GM21619 (cell line): ENCODE results near the gene FAM117A.

Experiments used
- ATAC-seq: cut with Tn5 transposase; IDR thresholded peaks from one replicate; pipeline ENCODE4 v1.9.1; 2021; ENCODE audit not compliant: unreplicated experiment

Gene FAM117A

DNA sequence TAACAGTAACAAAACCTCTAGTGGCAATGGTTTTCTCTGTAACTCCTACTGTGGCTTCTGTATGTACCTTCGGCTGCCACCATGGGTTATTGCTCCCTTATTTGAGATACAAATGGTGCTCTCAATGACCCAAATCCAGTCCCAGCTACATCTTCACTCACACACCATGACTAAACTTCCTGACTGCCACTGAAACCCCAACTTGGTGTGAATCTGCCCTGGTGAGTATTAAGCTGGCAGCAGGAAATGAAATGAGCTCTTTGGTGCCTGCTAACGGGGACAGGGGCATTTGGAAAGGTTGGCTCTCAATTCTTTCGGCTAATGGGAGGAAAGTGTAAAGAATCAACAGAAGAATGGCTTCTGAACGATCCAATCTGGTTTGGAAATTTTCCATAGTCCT, 48.7 kb downstream of the FAM117A start:
- ATAC-seq: no peak

DNA sequence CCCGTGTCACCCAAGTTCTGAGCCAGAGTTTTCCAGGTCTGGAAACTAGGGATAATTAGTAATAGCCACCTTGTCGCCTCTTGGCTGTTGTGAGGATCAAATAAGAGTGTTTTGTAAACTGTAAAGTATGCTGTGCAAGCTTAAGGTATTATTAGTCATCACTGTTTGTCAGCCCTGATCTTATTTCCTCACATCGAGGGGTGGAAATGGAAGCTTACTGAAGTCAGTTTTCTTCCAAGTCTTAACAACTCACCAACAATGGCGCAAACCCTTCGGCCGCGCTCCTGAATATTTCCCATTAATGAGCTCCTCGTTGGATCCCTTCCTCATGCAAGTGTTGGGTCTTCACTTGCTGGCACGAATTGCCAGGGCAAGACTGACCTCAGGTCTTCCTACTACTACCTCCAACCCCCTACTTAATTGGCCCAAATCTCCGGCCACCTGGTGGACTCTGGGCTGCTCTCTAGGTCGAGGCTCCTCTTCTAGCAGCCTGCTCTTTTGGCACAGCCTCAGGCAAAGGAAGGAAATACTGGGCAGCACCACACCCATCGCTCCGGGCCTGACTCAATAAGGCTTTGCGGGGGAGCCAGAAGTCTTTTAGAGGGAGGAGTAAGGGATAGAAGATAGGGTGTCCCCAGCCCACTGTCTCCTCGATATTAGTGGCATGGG, 55.3 kb downstream of the FAM117A start:
- no peak for ATAC-seq

GRCh38 chr17:49707608-49708514, 56.1 kb downstream of the FAM117A start, which contains the start of gene SLC35B1:
Gene SLC35B1 (minus strand): TSS chr17:49707964. CDS start chr17:49707833, 131 bp downstream.
- ATAC-seq: peak; percentile 90

DNA sequence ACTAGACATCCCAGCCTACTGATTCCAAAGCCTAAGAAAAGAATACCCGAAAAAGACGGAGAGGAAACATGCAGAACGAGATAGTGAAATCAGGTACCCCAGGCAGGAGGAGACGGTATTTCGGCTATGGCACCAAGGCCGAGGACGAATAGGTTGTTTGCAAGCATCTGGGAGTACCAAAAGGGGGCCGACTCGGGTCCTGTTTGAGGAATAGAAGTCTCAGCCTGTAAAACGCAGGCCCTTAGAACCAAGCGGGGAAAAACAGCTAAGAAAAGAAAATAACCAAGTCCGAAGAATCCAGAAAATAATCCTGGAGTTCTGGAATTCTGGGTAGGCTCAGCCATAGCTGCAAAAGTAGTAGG, 56.7 kb downstream of the FAM117A start:
- no peak for ATAC-seq

DNA sequence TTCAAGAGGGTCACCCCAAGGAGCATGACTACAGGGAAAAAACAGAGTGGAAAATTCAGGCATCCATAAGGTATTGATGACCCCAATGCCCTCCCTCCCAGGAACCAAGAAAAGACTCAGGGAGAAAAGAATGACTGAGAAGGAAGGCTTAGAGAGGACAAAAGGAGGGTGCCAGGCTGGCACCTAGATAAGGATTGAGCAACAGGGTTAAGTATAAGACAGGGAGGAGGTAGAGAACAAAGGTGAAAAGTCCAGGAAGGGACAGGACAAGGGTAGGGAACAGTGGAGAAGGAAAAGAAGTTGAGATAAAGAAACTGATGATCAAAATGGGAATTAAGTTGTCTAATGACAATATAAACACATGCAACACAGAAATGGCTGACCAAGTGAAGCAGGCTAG, 58.7 kb downstream of the FAM117A start:
- ATAC-seq: no peak

- no peak for ATAC-seq
Observed at GRCh38 chr17:49703557-49704277, 60.2 kb downstream of the FAM117A start.

DNA sequence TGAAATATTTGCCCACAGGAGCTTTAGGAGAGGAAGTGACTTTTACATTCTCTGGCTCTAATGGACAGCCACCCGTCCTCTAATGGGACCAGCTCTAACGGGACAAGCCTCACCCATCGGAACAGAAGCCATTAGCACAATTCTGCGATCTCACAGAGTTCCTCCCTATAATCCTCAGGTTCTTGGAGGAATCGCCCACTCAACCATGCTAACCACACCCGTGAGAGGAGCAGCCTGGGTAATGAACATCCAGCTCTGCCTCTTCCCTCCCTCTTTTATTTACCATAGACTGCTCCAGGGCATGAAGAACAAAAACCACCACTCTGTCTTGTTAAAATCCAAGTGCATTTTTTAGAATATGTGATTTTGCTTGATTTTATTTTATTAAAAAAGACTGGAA, 63.0 kb downstream of the FAM117A start:
- no peak for ATAC-seq

DNA sequence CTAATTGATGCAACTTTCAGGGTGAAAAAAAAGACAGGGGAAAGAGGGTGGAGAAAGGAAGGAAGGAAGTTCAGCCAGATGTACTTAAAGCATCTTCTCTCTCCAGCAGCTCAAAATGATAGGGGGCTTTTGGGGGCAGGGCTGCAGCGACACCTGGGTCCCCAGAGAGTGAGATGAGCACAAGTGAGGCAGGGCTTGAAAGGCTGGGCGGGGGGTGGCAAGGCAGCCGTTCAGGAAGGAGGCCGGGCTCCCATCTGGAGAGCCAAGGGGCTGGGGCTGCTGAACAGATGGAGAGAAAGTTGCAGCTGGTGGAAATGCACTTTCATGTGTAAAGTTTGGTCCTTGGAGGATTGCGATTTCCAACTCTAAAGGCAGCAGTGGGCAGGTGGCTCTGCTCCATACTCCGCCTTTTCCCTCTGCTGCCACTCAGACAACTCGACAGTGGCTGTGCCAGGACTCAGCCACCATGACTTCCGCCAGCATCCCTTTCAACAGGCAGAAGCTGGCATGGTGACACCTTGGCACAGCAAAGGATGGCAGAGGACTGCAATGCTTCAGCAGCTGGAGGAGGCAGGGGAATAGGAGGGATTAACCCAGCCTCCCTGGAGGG, 63.9 kb downstream of the FAM117A start:
- no peak for ATAC-seq

DNA sequence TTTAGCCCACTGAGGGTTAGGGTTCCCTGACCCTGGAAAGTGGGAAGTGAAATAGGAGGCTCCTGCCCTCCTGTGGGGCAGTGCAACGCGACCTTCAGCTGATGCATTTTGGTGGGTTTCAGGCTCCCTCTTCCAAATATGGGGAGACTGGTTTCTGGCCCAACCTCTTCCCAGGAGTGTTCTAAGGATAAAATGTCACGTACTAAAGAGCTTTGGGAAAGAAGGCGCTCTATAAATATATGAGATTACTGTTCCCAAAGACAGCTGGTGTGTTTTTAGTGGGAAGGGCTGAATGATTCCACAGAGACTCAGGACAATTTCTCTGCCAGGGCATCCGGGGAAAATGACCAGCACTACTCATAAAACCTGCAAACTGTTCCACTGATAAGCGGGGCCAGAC, 65.9 kb downstream of the FAM117A start:
- ATAC-seq: no peak

DNA sequence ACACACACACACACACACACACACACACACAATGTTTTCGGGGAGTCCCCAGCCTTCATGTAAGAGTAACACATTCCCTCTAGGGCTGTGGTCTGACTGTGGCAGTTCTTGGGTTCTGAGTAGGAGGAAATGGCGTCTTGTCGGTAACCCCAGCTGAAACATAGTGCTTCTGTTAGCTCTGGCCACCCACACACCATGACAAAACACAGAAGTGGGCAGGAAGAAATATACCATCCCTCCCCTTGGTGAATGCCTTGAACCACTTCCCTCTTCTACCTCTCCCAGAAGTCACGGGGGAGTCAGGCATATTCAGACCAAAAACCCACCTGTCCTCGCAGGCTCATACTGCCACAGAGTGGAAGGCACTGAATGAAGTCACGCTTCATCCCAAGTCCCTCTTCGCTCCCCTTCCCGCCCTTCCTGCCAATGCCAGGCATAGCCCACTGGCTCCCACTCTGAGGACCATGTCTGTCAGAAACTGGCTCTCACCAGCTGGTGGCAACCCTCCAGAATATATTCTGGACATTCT, 67.6 kb downstream of the FAM117A start:
- no peak for ATAC-seq

DNA sequence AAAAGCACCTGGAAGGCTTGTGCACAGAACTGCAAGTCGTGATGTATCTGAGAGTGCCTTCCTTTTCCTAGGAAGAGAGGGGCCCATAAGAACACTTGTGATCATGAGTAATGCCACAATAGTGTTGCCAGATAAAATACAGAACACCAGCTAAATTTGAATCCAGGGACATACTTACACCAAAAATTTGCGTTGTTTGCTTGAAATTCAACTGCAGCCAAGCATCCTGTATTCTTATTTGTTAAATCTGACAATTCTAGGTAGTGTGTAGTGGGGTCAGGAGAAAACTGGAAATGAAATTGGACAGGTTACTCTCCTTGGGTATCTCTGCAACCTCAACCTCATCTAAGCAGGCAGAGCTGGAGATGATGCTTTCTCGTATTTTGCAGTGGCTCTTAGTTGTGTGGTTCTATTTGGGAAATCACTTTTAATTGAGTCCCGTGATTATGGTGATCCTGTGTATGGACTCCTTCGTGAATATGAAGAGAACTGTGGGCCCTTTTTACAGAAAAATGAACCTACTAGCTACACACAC, 68.2 kb downstream of the FAM117A start:
- no peak for ATAC-seq

DNA sequence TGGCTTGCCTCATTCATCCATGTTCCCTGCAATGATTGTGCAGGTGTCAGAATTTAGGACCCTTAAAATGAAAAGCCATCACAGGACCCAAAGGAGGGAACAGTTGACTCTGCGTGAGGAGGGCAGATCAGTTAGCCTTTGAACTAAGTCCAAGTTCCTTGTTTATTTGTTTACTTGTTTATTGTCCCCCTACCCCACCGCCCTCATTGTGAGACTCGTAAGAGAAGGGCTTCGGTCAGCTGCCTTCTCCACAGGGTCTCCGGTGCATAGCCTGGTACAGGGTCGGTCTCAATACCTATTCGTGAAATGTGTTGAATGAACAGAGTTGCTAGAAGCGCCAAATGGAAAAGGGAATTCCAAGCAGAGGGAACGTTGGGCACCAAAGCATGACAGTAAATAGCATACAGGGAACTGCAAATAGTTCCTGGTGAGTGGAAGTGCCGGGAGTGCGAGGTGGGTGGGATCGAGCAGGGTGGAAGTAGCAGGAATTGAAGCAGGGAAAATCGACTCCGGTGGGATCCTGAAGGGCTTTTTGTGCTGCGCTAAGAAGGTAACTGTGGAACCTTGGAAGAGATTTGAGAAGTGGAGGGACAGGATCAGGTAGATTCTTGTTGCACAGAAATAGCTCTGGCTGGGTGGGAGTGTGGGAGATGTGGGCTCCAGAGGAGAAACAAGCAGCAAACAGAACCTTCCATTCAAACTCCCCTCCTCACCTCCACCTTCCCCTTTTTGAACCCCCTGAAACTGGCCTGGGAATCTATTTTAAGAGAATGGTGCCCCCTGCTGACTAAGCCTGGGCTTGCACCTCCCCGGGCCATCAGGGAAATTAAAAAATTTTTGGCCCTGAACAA, 68.9 kb downstream of the FAM117A start:
- ATAC-seq: no peak

GRCh38 chr17:49692751-49693150, 71.2 kb downstream of the FAM117A start:
- no peak for ATAC-seq

DNA sequence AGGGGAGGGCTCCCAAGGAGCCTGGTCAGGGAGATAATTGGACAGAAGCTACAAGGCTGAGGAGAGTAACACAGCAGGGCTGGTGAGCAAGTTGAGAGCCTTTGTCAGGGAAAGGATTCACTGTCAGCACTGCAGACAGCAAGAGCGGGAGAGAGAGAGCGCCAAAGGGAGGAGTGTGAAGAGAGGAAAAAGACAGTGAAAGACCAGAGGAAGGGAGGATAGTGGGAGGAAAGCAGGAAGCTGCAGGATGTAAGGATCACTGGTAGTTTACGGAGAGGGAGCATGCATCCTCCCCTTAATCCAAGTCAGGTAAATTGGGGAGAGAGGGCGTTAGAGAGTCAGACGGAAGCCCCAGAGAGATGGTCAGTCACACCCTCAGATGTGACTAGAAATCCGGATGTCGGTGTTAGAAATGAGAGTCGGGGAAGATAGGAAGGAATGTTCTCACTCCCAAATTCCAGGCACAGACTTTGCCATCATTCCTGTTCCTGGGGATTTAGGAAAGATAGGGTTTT, 72.2 kb downstream of the FAM117A start:
- ATAC-seq: no peak

- no peak for ATAC-seq
Observed at GRCh38 chr17:49691086-49691676, 72.8 kb downstream of the FAM117A start.

DNA sequence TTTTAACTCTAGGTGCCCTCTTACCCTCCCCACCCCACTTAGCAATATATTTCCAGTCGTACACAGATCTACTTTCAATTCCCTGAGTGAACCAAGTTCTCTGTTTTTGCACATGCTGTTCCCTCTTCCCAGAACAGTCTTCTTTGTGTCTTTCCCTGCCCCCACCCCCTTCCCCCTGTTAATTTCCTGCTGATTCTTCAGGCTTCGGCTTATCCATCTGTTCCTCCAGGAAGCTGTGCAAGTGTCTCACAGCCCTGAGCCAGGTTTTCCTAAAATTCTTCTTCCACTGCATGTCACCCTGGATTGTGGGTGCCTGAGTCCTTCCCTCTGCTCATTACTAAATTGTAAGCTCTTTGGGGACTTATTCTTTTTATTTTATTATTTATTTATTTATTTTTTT, 73.7 kb downstream of the FAM117A start:
- no peak for ATAC-seq

GRCh38 chr17:49688848-49689247, 75.1 kb downstream of the FAM117A start:
- no peak for ATAC-seq

- no peak for ATAC-seq
Observed at GRCh38 chr17:49687878-49688491, 75.9 kb downstream of the FAM117A start.
